ENCODE data around the gene RPGRIP1.

RPGRIP1 gene

GRCh38 chr14:21263284-21264024 is 16.4 kb upstream of the RPGRIP1 start:
- ChIA-PET CTCF (interaction anchor here (0.5 to 0.6 kb wide), 2 partner anchors 64 to 148 kb away, joined by 3 read pairs; no protein-coding TSS in a partner anchor), POLR2A (interaction anchor here (3.0 kb wide), 1 partner anchor 8 kb away, joined by 39 read pairs; no protein-coding TSS in a partner anchor)
- TF ChIP-seq PKNOX1 (IDR thresholded peaks at IDR 0.05) (peak; percentile 68), TARDBP (IDR thresholded peaks at IDR 0.05) (no peak)
- no peak for DNase-seq (ENCODE audit: extremely low spot score)

- POLR2A ChIA-PET: interaction anchor here (0.9 to 3.0 kb wide), 10 partner anchors 9 to 119 kb away, joined by 3 to 39 read pairs (median 4); no protein-coding TSS in a partner anchor
- CTCF ChIA-PET: interaction anchor here (0.5 to 1.1 kb wide), 2 partner anchors 11 to 31 kb away, joined by 3 to 4 read pairs; no protein-coding TSS in a partner anchor
- TF ChIP-seq NFRKB (IDR thresholded peaks at IDR 0.05): no peak
- TF ChIP-seq HDGF (IDR thresholded peaks at IDR 0.05; ENCODE audit: borderline replicate concordance): no peak
- TF ChIP-seq FOXA1 (IDR thresholded peaks at IDR 0.05): no peak
- TF ChIP-seq SUZ12 (IDR thresholded peaks at IDR 0.05): no peak
- no peak for TF ChIP-seq ZNF384 (IDR thresholded peaks at IDR 0.05)
- TF ChIP-seq SP1 (IDR thresholded peaks at IDR 0.05): no peak
- TF ChIP-seq LEF1 (IDR thresholded peaks at IDR 0.05; ENCODE audit: borderline replicate concordance): no peak
- TF ChIP-seq CTBP1 (IDR thresholded peaks at IDR 0.05; ENCODE audit: borderline replicate concordance): no peak
- no peak for TF ChIP-seq FOXK2 (IDR thresholded peaks at IDR 0.05)
- no peak for TF ChIP-seq FOXM1 (IDR thresholded peaks at IDR 0.05; ENCODE audit: borderline replicate concordance)
- no peak for TF ChIP-seq PKNOX1 (IDR thresholded peaks at IDR 0.05)
- no peak for TF ChIP-seq ARNT (IDR thresholded peaks at IDR 0.05)
- TF ChIP-seq TARDBP (IDR thresholded peaks at IDR 0.05): no peak
- no peak for TF ChIP-seq BHLHE40 (IDR thresholded peaks at IDR 0.05; ENCODE audit: borderline replicate concordance)
- TF ChIP-seq L3MBTL2 (conservative IDR thresholded peaks at IDR 0.05): no peak
- no peak for TF ChIP-seq ELF4 (IDR thresholded peaks at IDR 0.05)
- no peak for DNase-seq (ENCODE audit: extremely low spot score)
Observed at GRCh38 chr14:21264025-21264801, 15.7 kb upstream of the RPGRIP1 start.

- TF ChIP-seq PKNOX1 (IDR thresholded peaks at IDR 0.05): peak; percentile 95
- no peak for TF ChIP-seq ZNF384 (IDR thresholded peaks at IDR 0.05)
- TF ChIP-seq SUZ12 (IDR thresholded peaks at IDR 0.05): no peak
- POLR2A ChIA-PET: interaction anchor here (1.2 to 2.8 kb wide), 6 partner anchors 10 to 61 kb away, joined by 3 to 11 read pairs (median 9); no protein-coding TSS in a partner anchor
Observed at GRCh38 chr14:21267431-21267845, 12.4 kb upstream of the RPGRIP1 start.

GRCh38 chr14:21267886-21268616 is 11.8 kb upstream of the RPGRIP1 start:
- ChIA-PET POLR2A (interaction anchor here (0.6 to 2.8 kb wide), 7 partner anchors 11 to 60 kb away, joined by 3 to 11 read pairs (median 9); no protein-coding TSS in a partner anchor), CTCF (interaction anchor here (0.7 kb wide), 1 partner anchor 182 kb away, joined by 3 read pairs; no protein-coding TSS in a partner anchor)
- TF ChIP-seq FOXA1 (IDR thresholded peaks at IDR 0.05) (no peak), HDGF (IDR thresholded peaks at IDR 0.05; ENCODE audit: borderline replicate concordance) (no peak), BHLHE40 (IDR thresholded peaks at IDR 0.05; ENCODE audit: borderline replicate concordance) (no peak), L3MBTL2 (conservative IDR thresholded peaks at IDR 0.05) (no peak), ARNT (IDR thresholded peaks at IDR 0.05) (no peak), PKNOX1 (IDR thresholded peaks at IDR 0.05) (no peak), LEF1 (IDR thresholded peaks at IDR 0.05; ENCODE audit: borderline replicate concordance) (no peak)
- DNase-seq (ENCODE audit: extremely low spot score): no peak

More at GRCh38 chr14:21267431-21267845, 12.4 kb upstream of the RPGRIP1 start:
- CTCF ChIA-PET: no interaction called here
- DNase-seq (ENCODE audit: extremely low spot score): no peak

GRCh38 chr14:21268617-21269251 is 11.1 kb upstream of the RPGRIP1 start:
- ChIA-PET CTCF (interaction anchor here (0.7 kb wide), 1 partner anchor 182 kb away, joined by 3 read pairs; no protein-coding TSS in a partner anchor), POLR2A (interaction anchor here (0.6 to 2.8 kb wide), 4 partner anchors 12 to 41 kb away, joined by 3 to 11 read pairs (median 6); no protein-coding TSS in a partner anchor)
- no peak for TF ChIP-seq FOXA1 (IDR thresholded peaks at IDR 0.05)
- no peak for TF ChIP-seq NFRKB (IDR thresholded peaks at IDR 0.05)
- TF ChIP-seq ZNF384 (IDR thresholded peaks at IDR 0.05): no peak
- TF ChIP-seq SP1 (IDR thresholded peaks at IDR 0.05): no peak
- no peak for TF ChIP-seq ARNT (IDR thresholded peaks at IDR 0.05)
- TF ChIP-seq LEF1 (IDR thresholded peaks at IDR 0.05; ENCODE audit: borderline replicate concordance): no peak
- no peak for TF ChIP-seq CTBP1 (IDR thresholded peaks at IDR 0.05; ENCODE audit: borderline replicate concordance)
- TF ChIP-seq PKNOX1 (IDR thresholded peaks at IDR 0.05): no peak
- no peak for TF ChIP-seq FOXK2 (IDR thresholded peaks at IDR 0.05)
- TF ChIP-seq FOXM1 (IDR thresholded peaks at IDR 0.05; ENCODE audit: borderline replicate concordance): no peak
- no peak for TF ChIP-seq HDGF (IDR thresholded peaks at IDR 0.05; ENCODE audit: borderline replicate concordance)
- TF ChIP-seq SUZ12 (IDR thresholded peaks at IDR 0.05): no peak
- no peak for TF ChIP-seq TARDBP (IDR thresholded peaks at IDR 0.05)
- TF ChIP-seq L3MBTL2 (conservative IDR thresholded peaks at IDR 0.05): no peak
- no peak for TF ChIP-seq BHLHE40 (IDR thresholded peaks at IDR 0.05; ENCODE audit: borderline replicate concordance)
- TF ChIP-seq ELF4 (IDR thresholded peaks at IDR 0.05): no peak
- DNase-seq (ENCODE audit: extremely low spot score): no peak
